Upper lobe of right lung (tissue), 1 donor: ENCODE data around the gene DGKZ. TPM values are rescaled to one million over a fixed set of nuclear protein-coding genes. Genes with fewer than 3 reads are reported as not detected.

Source experiments
- ATAC-seq: fragments of 200-7000 bp; cut with Tn5 transposase; one replicate; pipeline ENCODE4 v1.9.1; 2020; ENCODE audit warnings: mild to moderate bottlenecking, moderate library complexity
- DNase-seq: peaks from one replicate; pipeline ENCODE4 v3.0.0-alpha.2; 2020
- H3K27ac ChIP-seq: fragments of 200-600 bp; one replicate; pipeline ENCODE4 v1.8.0; 2022
- H3K27me3 ChIP-seq: fragments of 200-600 bp; one replicate; pipeline ENCODE4 v1.8.0; 2022; ENCODE audit warnings: mild to moderate bottlenecking
- H3K36me3 ChIP-seq: fragments of 200-600 bp; one replicate; pipeline ENCODE4 v1.8.0; 2022
- H3K4me1 ChIP-seq: fragments of 200-600 bp; one replicate; pipeline ENCODE4 v1.8.0; 2022
- H3K4me3 ChIP-seq: fragments of 200-600 bp; one replicate; pipeline ENCODE4 v1.8.0; 2022; ENCODE audit warnings: mild to moderate bottlenecking
- H3K9me3 ChIP-seq: fragments of 200-600 bp; one replicate; pipeline ENCODE4 v1.8.0; 2022
- CTCF ChIP-seq: fragments of 200-600 bp; IDR thresholded peaks from one replicate; pipeline ENCODE4 v1.8.0; 2022; ENCODE audit warnings: antibody characterized with exemption
- intact Hi-C: fragments of 100-400 bp; cut with DNase I; formaldehyde crosslinking; loops from one replicate; pipeline ENCODE4 v1.11.0; 2022
- total RNA-seq: library from RNA; stranded (reverse); fragmentation: NEBNext Ultra II Directional; extraction: Animal tissue kit (Norgen Biotek cat#: 25700); gene quantifications from one replicate; pipeline ENCODE4 v1.2.1, GENCODE V29; 2021
- donor health status: DM: no; HTN: yes; CAD: no; lungs with severe emphysema.

The DGKZ gene
- total RNA-seq, 1 donor from 2014 or later, result 50.4 TPM

GRCh38 chr11:46385169-46386004 lies 38.1 kb downstream of the DGKZ start:
- Histone ChIP-seq H3K9me3 (no peaks in the 10 kb centered on the region), H3K36me3 (no peaks in the 10 kb centered on the region), H3K27me3 (peaks cover 48% of the 10 kb centered on the region), H3K27ac (no peak overlapping the region), H3K4me1 (peaks cover 27% of the 10 kb centered on the region), H3K4me3 (no peak overlapping the region)
- no peak for TF ChIP-seq CTCF
- intact Hi-C loops, result no loop called here
- DNase-seq (no peak), ATAC-seq (no peak)

- Histone ChIP-seq H3K27ac (no peak overlapping the region), H3K9me3 (no peaks in the 10 kb centered on the region), H3K36me3 (no peaks in the 10 kb centered on the region), H3K4me3 (no peak overlapping the region), H3K27me3 (peaks cover 55% of the 10 kb centered on the region), H3K4me1 (peaks cover 30% of the 10 kb centered on the region)
- intact Hi-C loops, result no loop called here
- DNase-seq (no peak), ATAC-seq (no peak)
- no peak for TF ChIP-seq CTCF
These were observed 38.8 kb downstream of the DGKZ start for GRCh38 chr11:46386005-46386578.

DNA sequence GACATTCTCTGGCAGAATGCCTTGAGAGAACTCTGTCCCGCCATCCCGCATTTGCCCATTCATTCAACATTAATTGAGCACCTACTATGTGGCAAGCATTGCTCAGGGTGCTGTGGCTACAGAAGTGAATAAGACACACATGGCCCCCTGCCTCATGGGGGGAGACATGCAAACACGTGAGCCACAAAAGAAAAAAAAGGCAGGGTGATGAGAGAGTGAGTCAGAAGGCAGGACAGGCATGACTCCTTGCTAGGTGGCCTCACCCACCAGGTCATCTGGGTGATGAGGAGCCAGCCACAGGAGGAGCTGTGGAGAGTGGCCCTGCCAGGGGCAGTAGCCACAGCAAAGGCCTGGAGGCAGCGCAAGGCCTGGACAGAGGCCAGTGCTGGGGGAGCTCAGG lies 39.4 kb downstream of the DGKZ start:
- ATAC-seq, result no peak
- DNase-seq, result no peak
- Histone ChIP-seq H3K27me3 (peaks cover 59% of the 10 kb centered on the region), H3K4me3 (no peak overlapping the region), H3K27ac (no peak overlapping the region), H3K4me1 (peaks cover 30% of the 10 kb centered on the region), H3K36me3 (no peaks in the 10 kb centered on the region), H3K9me3 (no peaks in the 10 kb centered on the region)
- intact Hi-C loops, result no loop called here
- no peak for TF ChIP-seq CTCF

GRCh38 chr11:46387456-46387855 lies 40.2 kb downstream of the DGKZ start:
- Histone ChIP-seq H3K27me3 (peaks cover 65% of the 10 kb centered on the region), H3K4me3 (no peak overlapping the region), H3K9me3 (no peaks in the 10 kb centered on the region), H3K36me3 (no peaks in the 10 kb centered on the region), H3K27ac (no peak overlapping the region), H3K4me1 (peaks cover 23% of the 10 kb centered on the region)
- intact Hi-C loops, result no loop called here
- DNase-seq, result no peak
- TF ChIP-seq CTCF, result no peak
- no peak for ATAC-seq

DNA sequence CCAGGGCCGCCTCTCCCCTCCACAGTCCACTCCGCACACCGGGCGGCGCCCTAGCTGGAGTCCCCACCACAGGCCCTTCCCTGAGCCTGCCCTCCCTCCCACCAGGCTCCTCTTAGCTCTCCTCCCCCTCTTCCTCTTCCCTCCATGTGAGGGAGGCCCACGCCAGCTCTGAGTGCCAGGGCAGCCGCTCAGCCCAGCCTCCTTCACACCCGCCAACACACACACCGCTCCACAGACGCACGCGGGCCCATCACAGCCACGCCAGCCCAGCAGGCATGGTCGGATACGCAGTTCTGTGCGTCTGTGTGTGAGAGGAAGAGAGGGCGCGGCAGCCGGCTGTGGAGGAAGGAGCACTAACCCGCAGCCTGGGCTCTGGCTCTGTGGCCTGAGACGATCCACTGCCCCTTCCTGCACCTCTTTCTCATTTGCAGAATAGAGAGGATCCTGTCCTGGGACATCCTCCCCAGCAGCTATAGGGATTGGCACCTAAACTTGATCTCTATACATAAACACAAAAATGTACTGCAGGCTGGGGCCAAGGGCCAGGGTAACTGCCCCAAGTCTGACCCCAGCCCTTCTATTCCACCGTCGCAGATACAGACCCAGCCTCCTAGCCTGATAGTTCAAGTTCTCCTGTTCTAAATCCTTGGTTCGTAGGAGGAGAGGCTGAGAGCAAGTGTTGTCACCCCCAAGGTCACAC lies 40.8 kb downstream of the DGKZ start:
- peaks cover 23% of the 10 kb centered on the region for H3K4me1 ChIP-seq
- no peak overlapping the region for H3K27ac ChIP-seq
- H3K27me3 ChIP-seq, result peaks cover 65% of the 10 kb centered on the region
- DNase-seq (no peak), ATAC-seq (peak; percentile 19)
- no peaks in the 10 kb centered on the region for H3K9me3 ChIP-seq
- no peaks in the 10 kb centered on the region for H3K36me3 ChIP-seq
- H3K4me3 ChIP-seq, result no peak overlapping the region
- intact Hi-C loops, result no loop called here
- TF ChIP-seq CTCF, result no peak
